ENCODE data around the gene FBXO10.
"Not testable (repeated sequence)": the region's sequence is repeated elsewhere in the genome, so short reads cannot be mapped to it uniquely, and the experiment has no call there.

FBXO10 gene

DNA sequence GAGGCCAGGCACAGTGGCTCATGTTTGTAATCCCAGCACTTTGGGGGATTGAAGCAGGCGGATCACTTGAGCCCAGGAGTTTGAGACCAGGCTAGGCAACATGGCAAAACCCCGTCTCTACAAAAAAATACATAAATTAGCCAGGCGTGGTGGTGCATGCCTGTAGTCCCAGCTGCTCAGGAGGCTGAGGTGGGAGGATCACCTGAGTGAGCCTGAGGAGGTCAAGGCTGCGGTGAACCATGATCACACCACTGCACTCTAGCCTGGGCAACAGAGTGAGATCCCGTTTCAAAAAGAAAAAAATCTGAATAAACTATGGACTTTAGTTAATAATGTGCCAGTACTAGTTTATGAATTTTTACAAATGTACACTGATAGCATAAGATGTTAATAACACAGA lies 66.1 kb downstream of the FBXO10 start:
- not testable (repeated sequence) for DNase-seq

DNA sequence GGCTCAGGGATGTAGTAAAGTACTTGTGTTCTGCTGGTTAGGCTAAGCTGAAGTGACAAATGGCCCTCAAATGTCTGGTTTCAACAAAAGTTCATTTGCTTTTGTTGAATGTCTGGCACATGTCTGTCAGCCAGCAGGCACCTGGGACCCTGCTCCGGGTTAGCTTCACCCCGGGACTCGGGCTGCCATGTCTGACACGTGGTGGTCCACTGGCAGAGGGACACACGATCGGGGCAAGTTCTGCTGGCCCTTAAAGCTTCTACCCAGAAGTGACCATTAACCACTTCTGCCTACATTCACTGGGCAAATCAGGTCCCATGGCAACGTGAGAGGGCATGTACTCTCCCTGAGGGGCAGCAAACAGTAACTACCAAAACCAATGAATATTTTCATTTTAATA lies 66.6 kb downstream of the FBXO10 start:
- DNase-seq, result no peak

DNA sequence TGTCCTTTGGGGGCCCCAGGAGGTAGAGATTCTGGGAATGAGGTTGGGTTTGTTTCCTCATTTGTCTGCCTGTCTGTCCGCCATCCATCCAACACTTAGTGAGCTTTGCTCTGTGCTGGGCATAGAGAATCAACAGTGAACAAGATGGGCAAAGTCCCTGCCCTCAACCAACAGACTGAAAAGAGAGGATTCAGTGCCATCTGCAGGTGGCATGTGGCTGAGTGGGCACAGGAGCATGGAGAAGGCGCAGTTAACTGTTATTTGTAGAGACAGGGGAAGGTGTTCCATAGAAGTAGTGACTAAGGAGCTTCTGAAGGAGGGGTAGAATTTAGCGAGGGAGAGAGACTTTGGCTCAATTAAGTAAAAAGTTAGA lies 67.4 kb downstream of the FBXO10 start:
- no peak for DNase-seq

DNA sequence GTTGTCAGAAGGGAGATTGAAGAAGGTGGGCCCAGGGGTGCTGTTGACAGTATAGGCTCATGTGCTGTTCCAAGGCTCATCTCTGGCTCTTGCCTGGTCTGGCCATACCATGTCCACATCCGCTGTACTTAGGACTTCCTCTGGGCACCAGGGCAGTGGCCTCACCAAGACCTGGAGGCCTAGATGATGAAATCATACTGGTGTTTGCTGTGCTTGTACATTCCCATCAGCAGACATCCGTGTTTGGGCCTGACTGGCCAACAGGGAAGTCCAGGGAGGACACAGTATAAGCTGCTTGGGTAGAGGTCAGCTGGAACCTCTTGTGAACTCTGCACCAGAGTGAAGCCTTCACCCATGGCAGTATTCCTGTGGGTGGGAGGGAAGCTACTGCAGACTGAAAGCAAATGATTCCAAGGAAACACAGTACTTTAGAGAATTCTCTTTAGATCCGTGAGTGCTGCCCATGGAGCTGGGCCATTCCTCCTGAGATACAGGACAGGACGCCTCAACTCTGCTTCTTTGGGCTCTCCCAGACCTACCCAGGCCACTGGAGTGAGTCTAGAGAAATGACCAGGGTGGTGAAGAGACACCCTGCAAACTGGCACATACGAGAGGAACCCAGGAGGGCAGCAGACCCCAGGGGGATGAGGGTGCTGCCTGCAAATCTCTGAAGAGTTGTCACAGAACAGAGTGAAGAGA lies 67.9 kb downstream of the FBXO10 start:
- no peak for DNase-seq

DNA sequence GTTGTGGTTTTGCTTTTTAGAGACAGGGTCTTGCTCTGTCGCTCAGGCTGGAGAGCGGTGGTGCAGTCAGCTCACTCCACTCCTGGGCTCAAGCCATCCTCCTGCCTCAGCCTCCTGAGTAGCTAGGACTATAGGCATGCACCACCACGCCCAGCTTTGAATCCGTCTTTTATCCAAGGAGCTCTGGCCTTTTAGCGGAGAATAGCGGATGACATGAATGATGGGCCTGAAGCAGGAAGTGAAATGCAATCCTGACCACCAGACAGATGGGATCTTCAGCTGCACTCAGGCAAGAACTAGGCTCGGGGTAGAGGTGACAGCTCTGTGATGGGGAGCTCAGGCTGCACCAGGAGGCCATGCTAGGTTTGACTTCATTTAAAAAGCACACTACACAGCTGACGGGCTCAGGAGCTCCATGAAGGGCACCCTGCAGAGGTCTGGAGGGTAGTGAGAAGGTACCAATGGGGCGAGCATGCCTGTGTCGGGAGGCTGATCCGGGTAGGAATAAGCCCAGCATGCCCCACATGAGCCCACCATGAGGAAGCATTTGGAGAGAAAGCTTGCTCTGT lies 68.5 kb downstream of the FBXO10 start:
- no peak for DNase-seq

DNA sequence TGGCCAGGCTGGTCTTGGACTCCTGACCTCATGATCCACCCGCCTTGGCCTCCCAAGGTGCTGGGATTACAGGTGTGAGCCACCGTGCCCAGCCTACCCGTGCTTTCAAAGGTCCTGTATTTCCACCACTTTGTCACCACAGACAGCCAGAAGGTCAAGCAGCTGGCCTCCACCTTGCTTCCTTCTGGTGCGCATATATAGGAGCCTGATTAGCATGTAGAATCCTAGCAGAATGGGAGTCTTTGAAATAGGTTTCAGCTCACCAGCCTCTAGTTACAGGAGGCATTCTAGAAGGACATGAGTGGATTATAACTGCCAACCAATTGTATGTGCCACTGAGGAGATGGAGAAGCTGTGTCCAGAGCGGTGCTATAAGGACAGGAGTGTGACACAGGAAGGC lies 71.6 kb downstream of the FBXO10 start:
- DNase-seq, result no peak

DNA sequence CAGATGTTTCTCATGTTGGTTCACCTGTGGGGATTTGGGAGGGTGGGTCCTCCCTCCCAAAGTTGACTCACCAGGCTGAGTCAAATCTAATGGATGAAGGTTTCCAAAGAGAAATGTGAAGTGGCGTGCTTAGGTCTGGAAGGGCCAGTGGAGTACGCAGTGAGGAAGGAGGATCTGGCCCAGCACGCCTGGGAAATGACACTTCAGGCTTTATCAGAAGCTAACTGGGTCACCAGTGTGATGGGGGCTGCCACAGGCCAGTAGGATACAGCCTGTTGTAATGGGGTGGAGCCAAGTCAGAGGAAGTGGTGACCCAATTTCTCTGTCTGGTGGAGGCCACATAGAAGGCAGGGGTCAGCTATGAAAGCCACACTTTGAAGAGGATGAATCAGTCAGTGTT lies 72.4 kb downstream of the FBXO10 start:
- no peak for DNase-seq

DNA sequence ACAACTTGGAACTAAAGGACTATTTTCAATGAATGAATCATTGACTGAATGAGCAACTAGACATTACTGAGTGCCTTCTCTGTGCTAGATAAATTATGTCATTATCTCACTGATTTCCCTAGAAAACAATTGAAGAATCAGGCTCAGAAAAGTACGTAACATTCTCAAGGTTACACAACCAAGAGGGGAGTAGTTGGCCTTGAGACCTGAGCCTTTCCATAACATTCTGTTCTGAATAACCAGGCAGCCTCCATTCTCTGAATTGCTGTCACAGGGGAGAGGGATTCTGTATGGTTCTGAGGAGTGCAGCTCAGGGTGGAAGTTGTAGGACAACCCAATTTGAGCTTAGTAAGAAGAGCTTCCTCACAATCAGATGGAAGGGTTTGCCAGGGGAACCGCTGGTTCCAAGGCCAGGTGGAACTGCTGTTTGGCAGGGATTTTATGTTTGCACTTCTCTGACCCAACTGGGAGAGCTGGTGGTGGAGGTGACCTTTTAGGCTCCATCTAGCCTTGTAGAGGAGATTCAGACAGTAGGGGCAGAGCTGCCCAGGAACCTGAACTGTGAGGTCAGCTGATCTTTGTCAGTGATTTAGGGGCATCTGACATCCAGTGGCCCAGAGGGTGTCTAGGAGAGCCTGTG lies 74.1 kb downstream of the FBXO10 start:
- no peak for DNase-seq

DNA sequence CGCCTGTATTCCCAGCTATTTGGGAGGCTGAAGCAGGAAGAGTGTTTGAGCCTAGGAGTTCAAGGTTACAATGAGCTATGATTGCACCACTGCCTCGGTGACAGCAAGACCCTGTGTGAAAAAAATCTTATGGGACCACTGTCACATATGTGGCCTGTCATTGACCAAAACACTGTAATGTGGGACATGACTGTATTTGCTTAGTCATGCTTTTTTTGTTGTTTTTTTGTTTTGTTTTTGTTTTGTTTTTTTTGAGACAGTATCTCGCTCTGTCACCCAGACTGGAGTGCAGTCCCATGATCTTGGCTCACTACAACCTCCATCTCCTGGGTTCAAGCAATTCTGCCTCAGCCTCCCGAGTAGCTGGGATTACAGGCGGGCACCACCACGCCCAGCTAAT lies 76.9 kb downstream of the FBXO10 start:
- DNase-seq, result no peak

DNA sequence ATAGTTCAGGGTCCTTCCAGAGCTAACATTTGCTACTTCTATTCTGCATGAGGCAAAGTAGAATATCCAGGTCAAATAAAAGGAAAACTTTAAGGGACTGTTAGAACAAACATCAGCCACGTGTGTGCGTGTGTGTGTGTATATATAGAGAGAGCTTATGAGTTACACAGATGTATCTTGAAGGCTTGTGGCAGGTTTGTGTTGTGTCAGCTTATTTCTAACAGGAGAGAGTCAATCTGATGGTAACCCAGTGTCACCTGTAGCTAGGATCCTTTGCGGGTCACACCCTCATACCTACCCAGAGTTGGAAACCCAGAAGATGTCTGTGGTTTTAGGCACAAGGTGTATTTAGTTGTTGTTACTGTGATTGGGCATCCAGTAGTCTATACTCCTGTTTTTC lies 77.7 kb downstream of the FBXO10 start:
- no peak for DNase-seq

DNA sequence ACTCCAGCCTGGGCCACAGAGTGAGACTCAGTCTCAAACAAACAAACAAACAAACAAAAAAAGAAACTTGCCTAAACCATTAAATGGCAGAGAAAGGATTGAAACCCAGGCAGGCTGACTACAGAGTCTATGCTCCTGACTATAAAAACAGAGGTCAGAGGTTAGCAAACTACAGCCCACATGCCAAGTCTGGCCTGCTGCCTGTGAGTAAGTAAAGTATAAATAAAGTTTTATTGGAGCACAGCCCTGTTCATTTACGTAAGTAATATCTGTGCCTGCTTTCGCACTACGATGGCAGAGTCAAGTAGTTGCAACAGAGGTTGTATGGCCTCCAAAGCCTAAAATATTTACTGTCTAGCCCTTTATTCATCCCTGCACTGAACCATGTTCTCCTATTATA lies 78.9 kb downstream of the FBXO10 start:
- no peak for DNase-seq

DNA sequence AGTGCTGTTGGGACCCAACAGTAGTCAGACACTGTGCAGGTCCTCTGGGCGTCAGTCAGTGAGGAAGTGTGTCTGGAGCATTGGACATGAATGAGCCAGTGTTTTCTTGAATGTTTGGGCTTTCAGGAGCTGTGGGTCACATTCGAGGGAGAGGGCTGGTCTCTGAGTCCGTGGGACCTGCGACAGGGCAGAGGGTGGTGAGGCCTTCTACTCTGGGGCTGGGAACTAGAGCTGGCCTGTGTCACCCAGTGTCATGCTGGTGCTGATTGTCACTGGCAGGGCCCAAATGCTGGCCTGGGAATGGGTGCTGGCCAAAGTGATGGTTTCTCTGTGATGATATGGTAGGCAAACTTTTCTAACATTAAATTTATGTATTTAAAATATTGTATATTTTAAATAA lies 80.2 kb downstream of the FBXO10 start:
- DNase-seq, result no peak

DNA sequence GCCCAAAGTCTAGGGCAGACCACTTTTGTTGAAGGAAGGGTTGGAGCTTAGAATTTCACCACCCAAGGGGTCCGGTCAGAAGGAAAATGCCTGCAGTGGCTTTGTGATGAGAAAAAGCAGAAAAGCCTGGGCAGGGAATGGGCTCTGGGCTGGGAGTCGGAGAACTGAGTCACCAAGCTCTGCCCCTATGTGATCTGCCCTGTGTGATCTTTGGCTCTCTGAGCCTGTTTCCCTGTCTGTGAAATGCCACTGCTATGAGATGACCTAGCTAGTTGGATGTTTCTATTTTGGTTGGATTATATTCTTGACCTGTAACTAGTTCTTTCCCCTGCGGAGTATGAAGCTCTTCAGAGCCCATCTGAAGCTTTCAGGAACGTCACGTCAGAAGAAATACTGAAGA lies 80.6 kb downstream of the FBXO10 start:
- no peak for DNase-seq

DNA sequence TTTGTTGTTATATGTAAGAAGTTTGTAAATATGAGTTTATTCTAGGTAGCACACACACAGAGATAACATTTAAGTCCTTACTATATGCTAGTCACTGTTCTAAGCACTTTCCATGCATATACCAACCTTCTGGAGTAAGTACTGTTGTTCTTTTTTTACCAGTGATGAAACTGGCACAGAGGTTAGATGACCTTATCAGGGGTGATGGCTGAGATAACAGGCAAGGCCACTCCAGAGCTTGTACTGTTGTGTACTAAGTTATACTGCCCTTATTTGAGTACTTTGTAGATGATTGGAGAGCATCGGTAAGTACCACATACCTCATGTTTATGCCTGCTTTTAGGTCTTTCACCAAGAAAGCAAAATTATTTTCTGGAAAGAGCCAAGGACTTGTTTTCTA lies 84.2 kb downstream of the FBXO10 start:
- DNase-seq, result no peak

DNA sequence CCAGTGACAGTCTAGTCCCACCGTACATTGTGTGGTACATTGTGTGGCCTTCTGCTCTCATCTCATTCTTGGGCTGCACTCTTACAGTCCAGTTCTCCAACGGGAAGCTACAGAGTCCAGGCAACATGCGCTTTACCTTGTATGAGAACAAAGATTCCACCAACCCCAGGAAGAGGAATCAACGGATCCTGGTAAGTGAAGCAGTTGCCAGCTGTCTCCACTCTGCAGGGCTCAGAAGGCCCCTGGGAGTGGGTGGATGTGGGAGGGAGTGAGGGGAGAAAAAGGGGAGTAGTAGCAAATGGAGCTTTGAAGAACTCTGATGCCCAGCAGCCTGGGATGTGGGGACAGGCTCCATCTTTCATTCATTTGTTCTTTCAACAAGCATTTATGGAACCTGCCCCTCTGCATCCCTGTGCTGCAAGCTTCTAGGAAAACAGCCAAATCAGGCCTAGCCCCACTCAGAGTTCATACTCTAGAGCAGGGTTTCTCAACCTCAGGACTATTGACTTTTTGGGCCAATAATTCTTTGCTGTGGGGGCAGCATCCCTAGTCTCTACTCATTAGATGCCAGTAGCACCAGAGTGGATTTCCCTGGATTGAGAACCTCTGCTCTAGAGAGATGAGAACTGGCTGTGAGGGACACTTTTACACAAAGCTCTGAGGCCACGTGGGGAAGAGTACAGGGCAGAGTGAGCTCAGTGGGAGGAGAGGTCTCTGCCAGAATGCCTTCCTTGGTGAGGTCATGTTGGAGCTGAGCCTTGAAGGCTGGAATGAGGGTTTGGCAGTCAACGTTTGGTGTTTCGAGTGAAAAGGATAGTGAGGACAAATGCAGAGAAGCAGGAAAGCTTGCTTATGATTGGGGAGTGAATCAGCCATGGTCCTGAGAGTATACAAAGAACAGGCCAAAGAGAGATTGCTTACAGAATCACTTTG lies 89.3 kb downstream of the FBXO10 start:
- no peak for DNase-seq

DNA sequence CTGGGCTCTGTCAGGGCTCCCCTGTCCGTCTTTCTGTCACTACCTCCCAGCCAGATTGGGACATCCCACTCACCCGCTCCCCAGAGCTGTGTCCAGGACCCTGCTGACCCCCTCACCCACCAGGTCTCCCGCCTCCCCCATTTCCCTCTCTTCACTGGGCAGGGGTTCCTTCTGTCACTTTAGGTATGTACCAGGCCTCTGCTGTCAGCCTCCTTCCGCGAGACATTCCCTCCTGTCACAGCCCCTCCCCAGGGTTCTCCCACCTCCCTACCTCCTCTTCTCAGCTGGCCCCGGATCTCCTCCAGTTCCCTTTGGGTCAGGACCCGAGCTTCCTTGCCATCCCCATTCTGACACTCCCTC lies 89.9 kb downstream of the FBXO10 start:
- no peak for DNase-seq

DNA sequence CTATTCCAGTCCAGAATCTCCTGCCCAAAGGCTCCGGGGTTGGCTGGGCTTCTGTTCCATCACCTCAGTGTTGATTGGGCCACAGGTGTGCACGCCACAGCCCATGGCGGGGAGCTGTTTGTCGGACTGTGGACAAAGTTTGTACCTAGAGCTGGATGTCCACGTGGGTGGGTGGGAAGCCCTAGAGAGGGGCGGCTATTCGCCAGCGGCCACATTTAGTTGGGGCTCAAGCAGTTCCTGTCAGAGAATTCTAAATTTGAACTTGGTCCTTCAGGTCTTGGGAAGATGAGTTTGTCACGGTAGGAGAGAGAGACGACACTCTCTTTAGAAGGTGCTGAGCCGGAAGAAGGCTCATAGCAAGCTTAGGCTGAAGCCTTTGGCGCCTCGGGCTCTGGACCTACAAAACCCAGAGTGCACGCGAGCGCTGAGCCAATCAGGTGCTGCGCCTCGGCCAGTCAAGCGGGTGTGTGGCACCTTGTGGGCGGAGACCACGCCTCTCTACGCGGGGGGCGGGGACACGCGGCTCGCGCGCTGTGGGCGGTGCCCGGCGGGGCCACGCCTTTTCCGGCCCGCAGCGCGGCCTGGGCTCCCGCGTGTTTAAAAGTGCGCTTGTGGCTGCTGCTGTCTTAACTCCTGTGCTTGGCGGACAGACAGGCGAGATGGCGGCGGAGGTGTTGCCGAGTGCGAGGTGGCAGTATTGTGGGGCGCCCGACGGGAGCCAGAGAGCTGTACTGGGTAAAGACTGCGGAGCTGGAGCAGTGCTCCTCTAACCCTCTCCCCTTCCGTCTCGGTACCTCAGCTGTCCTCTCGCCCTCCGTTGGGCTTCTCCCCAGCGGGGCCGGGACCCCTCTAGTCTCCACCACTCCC lies 90.6 kb downstream of the FBXO10 start, which contains the start of gene POLR1E:
TSS of gene POLR1E (plus strand) at position 560 of the 867 bp plus-strand sequence. CDS start at position 660, 100 bp downstream.
- DNase-seq, result peak; percentile 95 to 97

DNA sequence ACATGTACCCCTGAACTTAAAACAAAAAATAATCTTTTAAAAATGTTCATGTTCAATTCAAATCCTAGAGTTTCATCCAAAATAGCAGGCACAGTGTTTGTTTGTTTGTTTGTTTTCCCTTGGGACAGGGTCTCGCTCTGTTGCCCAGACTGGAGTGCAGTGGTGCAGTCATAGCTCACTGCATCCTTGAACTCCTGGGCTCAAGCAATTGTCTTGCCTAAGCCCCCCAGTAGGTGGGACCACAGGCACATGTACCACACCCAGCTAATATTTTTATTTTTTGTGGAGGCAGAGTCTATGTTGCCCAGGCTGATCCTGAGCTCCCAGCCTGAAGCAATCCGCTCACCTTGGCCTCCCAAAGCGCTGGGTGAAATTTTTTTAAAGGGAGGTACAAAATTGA lies 95.4 kb downstream of the FBXO10 start:
- DNase-seq, result no peak

DNA sequence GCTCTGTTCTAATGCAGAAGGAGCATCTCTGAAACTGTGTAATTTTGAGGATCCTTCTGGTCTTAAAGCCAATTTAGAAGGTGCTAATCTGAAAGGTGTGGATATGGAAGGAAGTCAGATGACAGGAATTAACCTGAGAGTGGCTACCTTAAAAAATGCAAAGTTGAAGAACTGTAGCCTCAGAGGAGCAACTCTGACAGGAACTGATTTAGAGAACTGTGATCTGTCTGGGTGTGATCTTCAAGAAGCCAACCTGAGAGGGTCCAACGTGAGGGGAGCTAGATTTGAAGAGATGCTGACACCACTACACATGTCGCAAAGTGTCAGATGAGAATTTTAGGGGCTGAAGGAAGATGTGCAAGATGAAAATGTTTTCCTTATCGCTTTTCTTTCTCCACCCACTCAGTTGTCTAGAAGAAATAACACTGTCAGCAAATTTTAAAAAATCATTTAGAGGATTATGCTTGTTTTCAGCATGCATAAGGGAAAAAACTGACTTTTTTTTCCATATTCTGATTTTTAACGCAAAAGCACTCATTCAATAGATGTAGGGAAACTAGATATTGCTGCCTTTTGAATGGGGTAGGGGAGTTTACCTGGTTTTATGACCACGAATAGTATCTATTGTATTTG lies 98.1 kb downstream of the FBXO10 start:
- DNase-seq, result not testable (repeated sequence)

DNA sequence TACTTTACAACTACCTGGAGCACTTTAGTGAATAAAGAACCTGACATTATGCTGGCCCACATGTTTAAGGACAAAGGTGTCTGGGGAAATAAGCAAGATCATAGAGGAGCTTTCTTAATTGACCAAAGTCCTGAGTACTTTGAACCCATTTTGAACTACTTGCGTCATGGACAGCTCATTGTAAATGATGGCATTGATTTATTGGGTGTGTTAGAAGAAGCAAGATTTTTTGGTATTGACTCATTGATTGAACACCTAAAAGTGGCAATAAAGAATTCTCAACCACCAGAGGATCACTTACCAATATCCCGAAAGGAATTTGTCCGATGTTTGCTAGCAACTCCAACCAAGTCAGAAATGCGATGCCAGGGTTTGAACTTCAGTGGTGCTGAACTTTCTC lies 98.7 kb downstream of the FBXO10 start:
- not testable (repeated sequence) for DNase-seq

DNA sequence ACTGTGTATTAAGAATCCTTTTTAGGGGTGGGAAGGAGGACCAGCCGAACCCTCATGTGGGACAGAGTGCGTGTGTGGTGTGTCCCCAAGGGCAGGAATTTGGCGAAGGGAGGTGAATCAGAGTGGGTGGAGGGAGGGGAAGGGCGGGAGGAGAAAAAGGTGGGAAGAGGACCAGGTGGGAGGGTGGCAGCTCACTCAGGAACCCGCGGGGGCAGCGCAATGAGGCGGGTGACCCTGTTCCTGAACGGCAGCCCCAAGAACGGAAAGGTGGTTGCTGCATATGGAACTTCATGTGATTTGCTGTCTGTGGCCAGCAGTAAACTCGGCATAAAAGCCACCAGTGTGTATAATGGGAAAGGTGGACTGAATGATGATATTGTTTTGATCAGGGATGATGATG lies 99.2 kb downstream of the FBXO10 start:
- DNase-seq, result no peak

DNA sequence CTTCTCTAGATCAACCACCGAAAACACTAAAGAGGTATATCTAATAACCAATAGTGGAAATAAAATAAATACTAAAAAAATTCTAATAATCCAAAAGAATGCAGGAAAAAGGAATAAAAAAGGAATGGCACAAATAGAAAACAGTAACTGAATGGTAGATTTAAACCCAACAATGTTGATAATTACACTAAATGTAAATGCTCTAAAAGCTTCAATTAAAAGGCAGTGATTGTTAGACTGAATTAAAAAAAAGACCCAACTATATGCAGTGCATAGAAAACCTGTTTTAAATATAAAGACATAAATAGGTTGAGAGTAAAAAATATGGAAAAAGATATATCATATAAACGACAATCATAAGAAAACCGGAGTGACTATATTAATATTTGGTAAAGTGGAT lies 101.7 kb downstream of the FBXO10 start:
- no peak for DNase-seq
